Activated T-cell treated with anti-CD3 and anti-CD28 coated beads for 24 hours (primary cell): ENCODE measurements around the gene CBX3.
A peak's percentile ranks its signal among the peaks of the same experiment; 100 is the strongest.
"Not testable (repeated sequence)": the region's sequence is repeated elsewhere in the genome, so short reads cannot be mapped to it uniquely, and the experiment has no call there.

Experiments
- DNase-seq: peaks from one replicate; pipeline ENCODE4 v3.0.0-alpha.2; 2020; ENCODE audit warnings: low read depth

Gene CBX3

DNA sequence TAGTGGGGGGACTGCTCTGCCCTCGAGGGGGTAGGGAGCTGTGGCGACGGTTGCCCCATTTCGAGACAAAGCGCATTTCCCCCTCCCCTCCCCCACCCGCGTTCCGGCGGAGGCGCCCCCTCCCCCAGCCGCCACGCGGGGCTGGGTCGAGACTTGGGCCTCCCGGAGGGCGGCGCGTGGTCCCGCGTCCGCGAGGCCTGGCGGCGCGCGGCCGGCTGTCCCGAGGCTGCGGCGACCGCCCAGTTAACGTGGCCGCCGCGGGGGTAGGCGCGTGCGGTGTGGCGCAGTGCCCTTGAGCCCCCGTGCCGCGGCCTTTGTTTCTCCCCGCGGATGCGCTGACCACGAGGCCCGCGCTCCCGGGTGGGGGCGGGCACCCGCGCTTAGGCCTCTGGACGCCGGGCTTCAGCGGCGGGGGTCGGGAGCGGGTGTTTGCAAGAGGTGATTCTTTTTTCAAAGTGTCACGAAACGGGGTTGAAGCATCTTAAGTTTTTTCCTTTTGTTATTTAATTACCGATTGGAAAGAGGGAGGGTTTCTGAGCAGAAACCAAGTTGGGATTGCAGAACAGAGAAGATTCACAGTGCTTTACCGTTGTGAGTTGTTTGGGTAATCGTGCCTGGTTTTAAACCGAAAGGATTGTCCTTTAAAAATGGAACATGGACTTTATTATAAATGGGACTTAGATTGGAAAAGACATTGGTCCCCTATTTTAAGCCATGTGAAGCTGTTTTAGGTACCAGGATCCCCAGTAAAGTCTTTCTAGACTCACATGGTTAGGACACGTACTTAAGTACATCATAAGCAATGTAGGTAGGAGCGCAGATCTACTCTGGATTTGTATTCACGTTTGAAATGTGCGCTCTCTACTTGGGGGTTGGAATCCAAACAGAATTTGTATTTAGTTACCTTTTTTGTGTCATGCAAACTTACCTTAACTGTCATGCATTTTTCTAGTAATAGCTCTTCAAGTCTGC is 760 bp downstream of the CBX3 start:
- DNase-seq, result peak; percentile 53

DNA sequence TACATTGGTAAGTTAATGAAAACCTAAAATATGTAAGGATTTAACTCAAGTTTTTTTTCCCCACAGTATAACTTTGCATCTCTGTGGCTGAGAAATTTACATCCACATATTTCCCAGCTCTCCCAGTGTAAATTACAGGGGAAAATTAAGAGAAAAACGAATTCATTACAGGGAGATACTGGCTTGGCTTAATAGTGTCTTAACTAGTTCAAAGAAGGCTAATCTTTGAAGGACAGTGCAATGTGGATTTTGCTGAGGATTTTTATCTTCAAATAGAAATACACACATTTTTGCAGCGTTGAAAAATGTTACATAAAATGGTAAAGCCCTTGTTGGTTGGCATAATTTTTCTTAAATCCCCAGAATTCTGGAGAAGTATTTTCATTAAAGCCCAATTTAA is 1.5 kb downstream of the CBX3 start:
- DNase-seq, result no peak

DNA sequence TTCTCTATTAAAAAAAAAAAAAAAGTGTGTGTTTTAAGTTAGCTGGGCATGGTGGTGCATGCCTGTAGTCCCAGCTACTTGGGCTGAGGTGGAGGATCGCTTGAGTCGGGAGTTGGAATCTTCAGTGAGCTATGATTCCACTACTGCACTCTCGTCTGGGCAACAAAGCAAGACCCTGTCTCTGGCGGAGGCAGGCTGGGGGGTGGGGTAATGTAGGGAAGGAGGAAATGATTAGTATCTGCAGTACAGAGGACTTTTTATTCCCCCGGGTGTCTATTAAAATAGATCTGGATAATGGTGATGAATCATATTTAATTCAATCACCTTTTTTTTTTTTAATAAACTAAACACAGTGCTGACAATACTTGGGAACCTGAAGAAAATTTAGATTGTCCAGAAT is 6.5 kb downstream of the CBX3 start:
- DNase-seq, result no peak

DNA sequence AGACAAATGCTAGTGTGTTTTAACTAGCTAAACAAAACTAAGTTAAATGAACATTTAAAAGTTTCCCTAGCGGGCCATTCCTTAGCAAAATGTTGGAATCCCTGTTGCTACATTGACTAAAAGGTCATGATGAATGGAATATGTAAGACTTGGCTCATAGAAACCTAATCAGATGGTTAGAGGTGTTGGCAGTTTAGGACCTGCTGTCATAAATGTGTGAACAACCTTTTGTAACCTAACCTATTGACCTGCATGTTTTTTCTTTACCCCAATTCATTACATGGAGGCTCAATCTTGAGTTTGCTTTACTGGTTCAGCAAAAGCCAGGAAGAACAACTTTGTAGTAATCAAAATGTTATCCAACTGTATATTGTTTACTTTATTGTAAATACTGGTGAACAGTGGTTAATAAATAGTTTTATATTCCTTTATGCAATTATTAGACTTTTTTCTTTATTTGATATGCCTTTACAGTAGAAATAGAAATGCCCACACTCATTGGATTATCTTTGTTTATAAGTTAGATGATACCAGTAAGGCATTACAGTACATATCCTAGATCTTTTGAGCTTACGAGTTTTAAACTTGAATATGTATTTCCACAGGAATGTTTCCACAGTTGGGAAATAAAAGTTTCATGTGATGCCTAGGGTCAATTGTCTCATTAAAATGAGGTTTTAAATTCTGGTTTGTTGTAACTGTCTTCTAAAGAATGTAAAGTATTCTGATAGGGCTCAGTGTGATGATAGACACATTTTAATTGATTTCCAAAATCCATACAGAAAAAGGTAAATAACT is 11.6 kb downstream of the CBX3 start:
- DNase-seq, result no peak

GRCh38 chr7:26213807-26214515 is 12.4 kb downstream of the CBX3 start:
- no peak for DNase-seq

GRCh38 chr7:26216049-26216448 is 14.5 kb downstream of the CBX3 start:
- DNase-seq, result no peak

DNA sequence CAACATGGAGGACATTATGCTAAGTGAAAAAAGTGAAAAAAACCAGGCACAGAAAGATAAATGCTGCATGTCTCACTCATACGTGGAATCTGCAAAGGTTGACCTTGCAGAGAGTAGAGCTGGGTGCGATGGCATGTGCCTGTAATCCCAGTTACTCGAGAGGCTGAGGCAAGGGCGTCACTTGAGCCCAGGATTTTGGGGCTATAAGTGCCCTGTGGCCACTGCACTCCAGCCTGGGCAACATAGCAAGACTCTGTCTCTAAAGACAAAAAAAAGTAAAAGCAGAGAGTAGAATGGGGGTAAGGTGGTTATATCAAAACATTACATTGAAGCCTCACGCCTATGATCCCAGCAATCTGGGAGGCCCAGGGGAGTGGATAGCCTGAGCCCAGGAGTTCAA is 22.8 kb downstream of the CBX3 start:
- no peak for DNase-seq

DNA sequence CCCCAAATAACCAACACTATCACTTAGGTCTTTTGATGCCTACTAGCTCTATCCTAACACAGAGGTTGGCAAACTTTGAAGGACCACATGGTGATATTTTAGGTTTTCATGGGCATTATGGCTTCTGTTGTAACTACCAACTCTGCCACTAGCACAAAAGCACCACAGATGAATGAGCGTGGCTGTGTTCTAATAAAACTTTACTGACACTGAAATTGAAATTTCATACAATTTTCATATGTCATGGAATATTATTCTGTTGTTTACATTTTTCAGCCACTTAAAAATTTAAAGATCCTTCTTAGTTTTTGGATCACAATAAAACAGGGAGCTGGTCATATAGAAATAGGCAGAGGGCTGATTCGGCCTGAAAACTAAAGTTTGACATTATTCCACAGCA is 26.4 kb downstream of the CBX3 start:
- DNase-seq, result no peak

DNA sequence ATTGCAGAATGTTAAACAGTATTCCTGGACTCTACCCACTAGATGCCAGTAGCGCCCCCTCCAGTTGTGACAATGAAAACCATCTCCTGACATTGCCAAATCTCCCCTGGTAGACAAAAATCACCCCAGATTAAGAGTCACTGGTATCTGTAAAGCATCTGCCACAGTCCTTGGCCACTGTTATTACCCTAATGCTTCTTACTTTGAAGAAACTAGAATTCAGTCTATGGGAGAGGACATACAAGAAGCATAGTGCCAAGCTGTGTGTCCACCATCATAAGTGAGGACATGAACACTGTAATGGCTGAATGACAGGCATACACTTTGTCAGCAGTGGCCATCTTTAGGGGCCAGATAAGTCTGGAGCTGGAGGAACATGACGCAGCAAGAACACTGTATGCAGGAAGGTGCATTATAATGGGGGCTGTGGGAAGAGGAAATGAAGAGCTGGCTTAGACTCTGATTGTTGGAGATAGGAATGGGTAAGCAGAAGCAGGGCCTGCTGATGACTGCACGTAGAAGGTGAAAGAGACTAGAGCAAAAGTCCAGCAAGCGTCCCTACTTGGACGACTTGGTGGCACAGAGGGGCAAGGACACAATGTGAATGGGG is 32.5 kb downstream of the CBX3 start:
- no peak for DNase-seq

DNA sequence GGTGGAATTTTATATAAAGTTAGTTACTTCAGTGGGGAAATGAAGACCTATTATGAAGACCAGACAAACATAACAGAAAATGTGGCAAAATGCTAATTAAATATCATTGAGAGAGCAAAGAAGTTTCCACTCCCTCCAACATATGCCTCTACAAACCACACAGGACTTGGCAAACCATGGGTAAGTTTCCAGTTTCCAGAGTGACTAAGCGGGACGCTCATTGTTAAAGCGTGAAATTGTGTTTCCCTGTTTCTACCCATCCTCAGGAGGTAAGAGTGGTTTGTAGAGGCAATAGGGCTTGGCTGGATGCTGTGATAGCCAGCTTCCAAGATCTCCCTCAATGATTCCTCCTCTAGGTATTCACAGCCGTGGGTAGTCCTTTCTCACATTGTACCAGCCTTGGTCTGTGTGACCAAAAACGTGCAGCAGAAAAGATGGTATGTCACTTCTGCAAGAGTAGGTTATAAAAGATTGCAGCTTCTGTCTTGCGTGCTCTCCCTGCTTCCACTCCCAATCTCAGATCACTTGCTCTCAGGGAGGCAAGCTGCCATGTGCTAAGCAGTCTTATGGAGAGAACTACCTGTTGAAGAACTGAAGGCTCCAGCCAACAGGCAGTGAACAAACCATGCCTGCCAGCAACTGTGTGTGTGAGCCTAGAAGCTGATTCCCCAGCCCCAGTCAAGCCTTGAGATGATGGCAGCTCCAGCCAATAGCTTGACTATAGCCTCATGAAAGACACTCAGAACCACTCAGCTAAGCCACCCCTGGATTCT is 35.7 kb downstream of the CBX3 start:
- no peak for DNase-seq

DNA sequence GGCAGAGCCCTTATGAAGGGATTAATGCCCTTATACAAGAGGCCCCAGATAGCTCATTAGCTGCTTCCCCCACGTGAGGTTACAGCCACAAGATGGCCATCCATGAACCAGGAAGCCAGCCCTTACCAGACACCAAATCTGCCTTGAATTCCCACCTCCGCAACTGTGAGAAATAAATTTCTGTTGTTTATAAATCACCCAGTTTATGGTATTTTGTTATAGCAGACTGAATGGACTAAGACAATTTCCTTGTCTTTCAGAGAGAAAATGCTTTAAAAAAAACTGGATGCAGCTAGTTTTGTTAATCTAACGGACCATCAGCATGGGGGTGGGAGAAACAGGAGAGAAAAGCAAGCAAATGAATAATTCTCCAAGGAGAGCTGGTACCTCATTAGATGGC is 36.5 kb downstream of the CBX3 start:
- DNase-seq, result no peak

GRCh38 chr7:26245150-26245549 is 43.6 kb downstream of the CBX3 start:
- DNase-seq, result no peak

DNA sequence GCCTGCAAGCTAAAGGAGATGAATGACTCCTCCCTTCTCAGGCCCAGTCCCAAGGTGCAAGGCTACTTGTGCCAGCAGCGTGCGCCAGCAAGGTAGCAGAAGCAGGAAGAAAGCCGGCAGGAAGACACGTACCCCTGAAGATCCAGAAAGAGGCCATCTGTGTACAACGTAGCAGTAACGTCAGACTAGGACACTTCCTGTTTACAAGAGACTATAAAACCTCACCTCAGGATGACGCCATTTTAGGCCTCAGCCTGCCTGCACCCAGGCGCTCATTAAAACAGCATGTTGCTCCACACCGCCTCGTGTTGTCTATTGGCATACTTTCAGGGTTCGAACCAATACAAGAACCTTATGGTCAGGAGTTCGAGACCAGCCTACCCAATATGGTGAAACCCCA is 48.7 kb downstream of the CBX3 start:
- no peak for DNase-seq

DNA sequence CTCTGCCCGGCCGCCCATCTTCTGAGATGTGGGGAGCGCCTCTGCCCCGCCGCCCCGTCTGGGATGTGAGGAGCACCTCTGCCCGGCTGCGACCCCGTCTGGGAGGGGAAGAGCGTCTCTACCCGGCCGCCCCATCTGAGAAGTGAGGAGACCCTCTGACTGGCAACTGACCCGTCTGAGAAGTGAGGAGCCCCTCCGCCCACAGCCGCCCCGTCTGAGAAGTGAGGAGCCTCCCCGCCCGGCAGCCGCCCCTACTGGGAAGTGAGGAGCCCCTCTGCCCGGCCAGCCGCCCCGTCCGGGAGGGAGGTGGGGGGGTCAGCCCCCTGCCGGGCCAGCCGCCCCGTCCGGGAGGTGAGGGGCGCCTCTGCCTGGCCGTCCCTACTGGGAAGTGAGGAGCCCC is 60.3 kb downstream of the CBX3 start:
- not testable (repeated sequence) for DNase-seq
